ENCODE measurements around the gene TENM3.

The TENM3 gene

DNA sequence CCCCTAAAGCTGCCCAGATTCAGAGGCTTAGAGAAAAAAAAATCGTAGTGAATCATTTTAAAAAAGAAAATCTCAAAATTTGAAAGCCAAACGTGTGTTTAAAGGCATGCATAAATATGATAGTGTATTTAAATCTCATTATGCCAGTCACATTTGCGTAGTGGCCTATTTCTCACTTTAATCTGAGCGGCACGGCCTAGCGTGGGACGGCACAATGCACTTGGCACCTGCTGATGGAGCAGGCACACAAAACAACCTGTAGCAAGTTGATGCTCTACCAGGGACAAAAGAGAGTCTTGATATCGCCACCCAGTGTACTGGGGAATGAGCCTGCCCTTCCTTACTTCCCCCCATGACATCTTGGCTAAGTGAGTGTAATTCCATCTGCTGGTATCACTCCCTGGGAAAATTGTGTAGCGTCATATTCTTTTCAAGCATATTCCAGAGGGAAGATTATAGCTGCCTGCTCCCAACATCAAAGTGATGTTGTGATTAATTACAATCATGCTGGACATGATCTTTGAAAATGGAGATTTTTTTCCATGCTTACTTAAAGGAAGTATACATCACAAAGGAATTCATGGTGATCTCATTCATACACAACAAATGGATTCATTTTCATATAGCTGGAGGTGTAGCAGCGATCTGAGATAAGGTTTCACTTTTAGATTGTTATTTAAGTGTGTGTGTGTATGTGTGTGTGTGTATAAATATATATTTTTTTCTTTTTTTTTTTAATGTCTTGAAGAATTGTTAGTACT lies 535.2 kb downstream of the TENM3 start:
- no peak for DNase-seq (ENCODE audit: low spot score)

GRCh38 chr4:182786991-182787390 lies 543.8 kb downstream of the TENM3 start:
- no peak for DNase-seq (ENCODE audit: low spot score)

DNA sequence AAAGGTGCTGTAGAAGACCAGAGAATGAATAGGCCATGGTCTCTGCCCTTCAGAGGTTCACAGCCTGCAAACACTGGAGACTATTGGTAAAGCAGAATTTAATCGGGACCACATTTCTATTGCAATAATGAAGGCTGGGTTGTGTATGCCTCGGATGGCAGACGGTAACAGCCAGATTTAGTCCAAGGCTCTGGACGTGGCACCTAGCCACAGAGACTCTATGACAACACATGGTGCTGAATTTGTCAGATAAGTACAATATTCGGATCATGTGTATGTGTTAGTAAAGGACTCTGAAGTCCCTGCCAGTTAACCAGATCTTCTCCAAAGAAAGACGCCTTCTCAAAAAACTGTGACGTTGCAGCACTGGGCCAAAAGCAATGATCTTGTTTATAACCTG lies 545.0 kb downstream of the TENM3 start:
- DNase-seq (ENCODE audit: low spot score), result no peak

- no peak for DNase-seq (ENCODE audit: low spot score)
These were observed 546.3 kb downstream of the TENM3 start for GRCh38 chr4:182789529-182789928.

- DNase-seq (ENCODE audit: low spot score), result no peak
These were observed 552.4 kb downstream of the TENM3 start for GRCh38 chr4:182795446-182796238.

- no peak for DNase-seq (ENCODE audit: low spot score)
These were observed 556.5 kb downstream of the TENM3 start for GRCh38 chr4:182799515-182800215.

- DNase-seq (ENCODE audit: low spot score), result no peak
These were observed 557.0 kb downstream of the TENM3 start for GRCh38 chr4:182800216-182800515.

DNA sequence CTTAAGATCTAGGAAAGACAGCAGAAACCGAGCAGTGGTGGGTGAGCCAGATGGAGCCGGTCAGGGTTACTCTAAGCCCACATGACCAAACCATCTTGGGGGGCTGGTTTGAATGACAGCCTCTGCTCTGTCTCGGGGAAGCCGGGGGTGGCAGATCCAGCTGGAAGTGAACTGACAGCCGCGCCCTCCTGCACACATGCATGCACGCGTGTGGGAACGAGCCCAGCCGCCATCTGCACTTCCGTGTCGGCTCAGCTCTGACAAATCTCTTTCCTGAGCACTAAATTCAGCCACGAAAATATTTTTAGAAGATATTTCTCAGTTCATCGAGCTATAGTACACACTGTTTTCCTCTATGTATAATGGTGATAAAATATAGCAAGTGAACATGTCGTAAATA lies 558.4 kb downstream of the TENM3 start:
- no peak for DNase-seq (ENCODE audit: low spot score)

DNA sequence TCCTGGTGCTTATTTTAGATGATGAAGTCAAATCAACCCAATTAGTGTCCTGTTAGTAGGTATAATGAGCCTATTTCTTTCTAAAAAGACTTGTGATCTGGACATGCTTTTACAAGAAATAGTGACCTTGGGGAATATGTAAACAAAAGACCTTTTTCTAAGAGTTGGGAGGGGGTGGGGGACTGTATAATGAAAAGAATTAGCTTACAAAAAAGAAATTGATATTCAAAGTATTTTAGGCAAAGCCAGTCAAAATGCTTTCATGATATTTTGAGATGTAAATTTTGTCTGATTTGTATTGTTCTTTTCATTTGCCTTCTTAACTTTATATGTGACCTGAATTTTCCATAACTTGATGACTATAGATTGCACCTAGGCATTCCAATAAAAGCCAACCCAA lies 559.4 kb downstream of the TENM3 start:
- no peak for DNase-seq (ENCODE audit: low spot score)

GRCh38 chr4:182803235-182803634 lies 560.0 kb downstream of the TENM3 start:
- DNase-seq (ENCODE audit: low spot score), result no peak

GRCh38 chr4:182804131-182804530 lies 560.9 kb downstream of the TENM3 start:
- no peak for DNase-seq (ENCODE audit: low spot score)

DNA sequence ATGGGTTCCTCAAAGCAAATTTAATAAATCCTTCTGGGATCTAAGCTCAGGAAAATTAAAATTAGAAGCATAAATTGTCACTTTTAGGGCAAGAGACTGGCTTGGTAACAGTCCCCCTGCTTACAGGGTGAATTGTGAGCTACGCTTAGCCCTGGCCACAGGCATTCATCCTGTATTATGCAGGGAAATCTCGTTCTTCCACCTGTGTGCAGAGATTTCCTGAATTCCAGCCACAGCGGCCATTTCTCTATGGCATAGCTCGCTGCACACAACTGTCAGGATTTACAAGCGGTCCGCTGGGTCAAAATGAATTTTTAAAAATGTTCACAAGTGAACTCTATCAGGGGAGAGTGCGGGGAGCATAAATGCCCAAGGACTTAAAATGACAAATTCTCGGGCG lies 562.1 kb downstream of the TENM3 start:
- no peak for DNase-seq (ENCODE audit: low spot score)

- DNase-seq (ENCODE audit: low spot score), result no peak
These were observed 562.5 kb downstream of the TENM3 start for GRCh38 chr4:182805750-182806149.

- DNase-seq (ENCODE audit: low spot score), result peak; percentile 38
These were observed 563.4 kb downstream of the TENM3 start for GRCh38 chr4:182806259-182807252.

DNA sequence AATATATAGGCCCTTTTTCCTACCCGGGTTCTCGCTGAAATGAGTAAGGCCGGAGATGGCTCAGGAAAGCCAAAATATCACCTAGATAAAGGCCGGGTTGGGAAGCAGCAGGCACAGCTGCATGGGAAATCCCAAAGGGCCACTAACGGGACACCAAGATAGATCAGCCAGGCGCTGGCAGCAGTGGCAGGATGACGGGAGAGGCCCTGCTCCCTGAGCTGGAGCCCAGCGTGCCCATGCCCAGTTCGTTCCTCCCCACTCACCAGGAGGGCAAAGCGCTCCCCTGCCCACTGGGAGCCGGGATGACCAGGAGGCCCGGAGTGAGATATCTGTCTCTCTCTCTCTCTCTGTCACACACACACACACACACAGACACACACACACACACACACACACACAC lies 564.1 kb downstream of the TENM3 start:
- DNase-seq (ENCODE audit: low spot score), result no peak

- DNase-seq (ENCODE audit: low spot score), result no peak
These were observed 564.8 kb downstream of the TENM3 start for GRCh38 chr4:182807767-182808548.

DNA sequence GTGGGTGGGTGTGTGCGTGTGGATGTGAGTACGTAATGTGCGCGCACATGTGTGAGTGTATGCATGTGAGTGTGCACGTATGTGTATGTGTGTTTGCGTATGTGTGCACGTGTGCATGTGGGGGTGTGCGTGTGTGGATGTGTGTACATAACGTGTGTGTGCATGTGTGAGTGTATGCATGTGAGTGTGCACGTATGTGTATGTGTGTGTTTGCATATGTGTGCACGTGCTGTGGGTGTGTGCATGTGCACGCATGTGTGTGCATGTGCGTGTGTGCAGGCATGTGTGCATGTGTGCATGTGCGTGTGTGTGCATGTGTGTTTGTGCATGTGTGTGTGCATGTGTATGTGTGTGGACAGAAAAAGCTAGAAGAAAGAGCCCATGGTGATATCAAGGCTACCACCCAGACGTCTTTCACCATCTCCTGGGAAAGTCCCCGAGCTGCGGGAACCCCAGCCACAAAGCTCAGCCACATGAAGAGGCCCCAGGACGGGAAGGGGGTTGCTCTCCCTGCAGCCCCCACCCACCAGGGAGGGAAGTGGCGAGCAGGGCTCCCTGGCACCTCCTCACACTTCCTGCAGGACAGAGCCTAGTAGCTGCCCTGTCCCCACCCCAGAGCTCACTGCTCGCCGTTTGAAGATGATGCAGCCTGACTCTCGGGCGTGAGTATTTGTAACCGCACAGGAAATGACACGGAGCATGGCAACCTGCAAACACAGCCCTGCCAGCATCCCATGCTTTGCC lies 565.6 kb downstream of the TENM3 start:
- DNase-seq (ENCODE audit: low spot score), result no peak

- DNase-seq (ENCODE audit: low spot score), result no peak
These were observed 566.4 kb downstream of the TENM3 start for GRCh38 chr4:182809417-182810102.

GRCh38 chr4:182810103-182810615 lies 567.0 kb downstream of the TENM3 start:
- DNase-seq (ENCODE audit: low spot score), result no peak

Measured in LoVo (cell line).